Adipocyte (in vitro differentiated cells): ENCODE data around the gene SLC4A4.

Experiments
- DNase-seq: peaks from one replicate; pipeline ENCODE4 v3.0.0-alpha.2; 2015; ENCODE audit warnings: low read depth
- H3K27me3 ChIP-seq: replicated peaks from 2 replicates; pipeline ENCODE4 v1.7.0; 2013; ENCODE audit warnings: mild to moderate bottlenecking, low read length, moderate library complexity; ENCODE audit not compliant: control insufficient read depth, insufficient read depth
- H3K36me3 ChIP-seq: 2 replicates; pipeline ENCODE4 v1.7.0; 2013; ENCODE audit warnings: low read length, mild to moderate bottlenecking, moderate library complexity; ENCODE audit not compliant: control insufficient read depth, insufficient read depth, severe bottlenecking
- H3K4me1 ChIP-seq: 2 replicates; pipeline ENCODE4 v1.7.0; 2013; ENCODE audit warnings: mild to moderate bottlenecking, low read length, moderate library complexity; ENCODE audit not compliant: control insufficient read depth, insufficient read depth
- H3K4me3 ChIP-seq: 2 replicates; pipeline ENCODE4 v1.7.0; 2013; ENCODE audit warnings: mild to moderate bottlenecking, low read length, moderate library complexity
- H3K9ac ChIP-seq: 2 replicates; pipeline ENCODE4 v1.7.0; 2013; ENCODE audit warnings: mild to moderate bottlenecking, low read length, moderate library complexity
- H3K9me3 ChIP-seq: 2 replicates; pipeline ENCODE4 v1.7.0; 2013; ENCODE audit warnings: mild to moderate bottlenecking, low read length, moderate library complexity; ENCODE audit not compliant: control insufficient read depth

SLC4A4 gene

GRCh38 chr4:71338846-71339593, at the start of gene SLC4A4:
SLC4A4 (plus strand) TSS chr4:71339020.
- Histone ChIP-seq H3K36me3 (no peaks in the 10 kb centered on the region), H3K9ac (no peak within 1 kb of the TSS), H3K9me3 (no peaks in the 10 kb centered on the region), H3K4me1 (no peaks in the 10 kb centered on the region), H3K4me3 (no peak within 1 kb of the TSS), H3K27me3 (no peaks in the 10 kb centered on the region)
- DNase-seq = peak; percentile 27

- no peak overlapping the region for H3K4me3 ChIP-seq
- DNase-seq = peak; percentile 66
- H3K9me3 ChIP-seq = no peaks in the 10 kb centered on the region
- H3K27me3 ChIP-seq = no peaks in the 10 kb centered on the region
- no peak overlapping the region for H3K9ac ChIP-seq
- H3K4me1 ChIP-seq = peaks cover 30% of the 10 kb centered on the region
- no peaks in the 10 kb centered on the region for H3K36me3 ChIP-seq
Observed at GRCh38 chr4:71290074-71290473, 48.7 kb upstream of the SLC4A4 start.

GRCh38 chr4:71290476-71290875, 48.3 kb upstream of the SLC4A4 start:
- Histone ChIP-seq H3K27me3 (no peaks in the 10 kb centered on the region), H3K4me3 (no peak overlapping the region), H3K4me1 (peaks cover 30% of the 10 kb centered on the region), H3K9me3 (no peaks in the 10 kb centered on the region), H3K36me3 (no peaks in the 10 kb centered on the region), H3K9ac (no peak overlapping the region)
- DNase-seq = no peak

- H3K27me3 ChIP-seq = no peaks in the 10 kb centered on the region
- no peak for DNase-seq
- no peak overlapping the region for H3K4me3 ChIP-seq
- H3K9ac ChIP-seq = no peak overlapping the region
- H3K4me1 ChIP-seq = peaks cover 30% of the 10 kb centered on the region
- no peaks in the 10 kb centered on the region for H3K36me3 ChIP-seq
- no peaks in the 10 kb centered on the region for H3K9me3 ChIP-seq
Observed at GRCh38 chr4:71292228-71292627, 46.6 kb upstream of the SLC4A4 start.

- Histone ChIP-seq H3K4me3 (no peak overlapping the region), H3K4me1 (peaks cover 25% of the 10 kb centered on the region), H3K9ac (no peak overlapping the region), H3K36me3 (no peaks in the 10 kb centered on the region), H3K9me3 (no peaks in the 10 kb centered on the region), H3K27me3 (no peaks in the 10 kb centered on the region)
- peak; percentile 75 for DNase-seq
Observed at GRCh38 chr4:71293705-71294104, 45.1 kb upstream of the SLC4A4 start.

GRCh38 chr4:71294301-71294700, 44.5 kb upstream of the SLC4A4 start:
- Histone ChIP-seq H3K36me3 (no peaks in the 10 kb centered on the region), H3K4me1 (peaks cover 24% of the 10 kb centered on the region), H3K4me3 (no peak overlapping the region), H3K27me3 (no peaks in the 10 kb centered on the region), H3K9ac (no peak overlapping the region), H3K9me3 (no peaks in the 10 kb centered on the region)
- DNase-seq = peak; percentile 61

- Histone ChIP-seq H3K36me3 (no peaks in the 10 kb centered on the region), H3K9ac (no peak overlapping the region), H3K4me3 (no peak overlapping the region), H3K27me3 (no peaks in the 10 kb centered on the region), H3K9me3 (no peaks in the 10 kb centered on the region), H3K4me1 (peaks cover 9% of the 10 kb centered on the region)
- DNase-seq = peak; percentile 7
Observed at GRCh38 chr4:71296945-71297344, 41.9 kb upstream of the SLC4A4 start.

- Histone ChIP-seq H3K9ac (no peak overlapping the region), H3K4me1 (peaks cover 10% of the 10 kb centered on the region), H3K27me3 (no peaks in the 10 kb centered on the region), H3K36me3 (no peaks in the 10 kb centered on the region), H3K4me3 (no peak overlapping the region), H3K9me3 (no peaks in the 10 kb centered on the region)
- DNase-seq = no peak
Observed at GRCh38 chr4:71300362-71300761, 38.5 kb upstream of the SLC4A4 start.

- H3K36me3 ChIP-seq = no peaks in the 10 kb centered on the region
- no peak for DNase-seq
- H3K9me3 ChIP-seq = no peaks in the 10 kb centered on the region
- no peaks in the 10 kb centered on the region for H3K27me3 ChIP-seq
- no peak overlapping the region for H3K4me3 ChIP-seq
- H3K9ac ChIP-seq = no peak overlapping the region
- H3K4me1 ChIP-seq = peaks cover 10% of the 10 kb centered on the region
Observed at GRCh38 chr4:71300964-71301363, 37.9 kb upstream of the SLC4A4 start.

- Histone ChIP-seq H3K9ac (no peak overlapping the region), H3K36me3 (no peaks in the 10 kb centered on the region), H3K27me3 (no peaks in the 10 kb centered on the region), H3K4me1 (peaks cover 10% of the 10 kb centered on the region), H3K9me3 (no peaks in the 10 kb centered on the region), H3K4me3 (no peak overlapping the region)
- DNase-seq = no peak
Observed at GRCh38 chr4:71303287-71303686, 35.5 kb upstream of the SLC4A4 start.

GRCh38 chr4:71303850-71304249, 35.0 kb upstream of the SLC4A4 start:
- Histone ChIP-seq H3K36me3 (no peaks in the 10 kb centered on the region), H3K4me3 (no peak overlapping the region), H3K9me3 (no peaks in the 10 kb centered on the region), H3K27me3 (no peaks in the 10 kb centered on the region), H3K4me1 (peaks cover 10% of the 10 kb centered on the region), H3K9ac (no peak overlapping the region)
- DNase-seq = peak; percentile 68
